Ovary (tissue), 9 donors: ENCODE data around the gene CMTM3. TPM values are rescaled to one million over a fixed set of nuclear protein-coding genes. Genes with fewer than 3 reads are reported as not detected.

Experiments
- DNase-seq, 5 donors: peaks; one replicate each; pipeline ENCODE4 v3.0.0-alpha.2; 2019 to 2020
- H3K27ac ChIP-seq, 2 donors: fragments of 200-600 bp; one replicate each; pipeline versions ENCODE4 v1.5.1 to v1.8.0; 2019 to 2022
- H3K27me3 ChIP-seq: fragments of 200-600 bp; one replicate; pipeline ENCODE4 v1.8.0; 2022
- H3K36me3 ChIP-seq: fragments of 200-600 bp; sonication (generic); one replicate; pipeline ENCODE4 v1.5.1; 2019
- H3K4me1 ChIP-seq: one replicate; pipeline ENCODE4 v1.8.1; 2013; ENCODE audit warnings: mild to moderate bottlenecking, moderate library complexity; ENCODE audit not compliant: insufficient read depth
- H3K4me3 ChIP-seq: fragments of 200-600 bp; sonication (generic); one replicate; pipeline ENCODE4 v1.5.1; 2017
- H3K9me3 ChIP-seq, 2 donors: fragments of 200-600 bp in 1 of 2; sonication (generic) in 1 of 2; one replicate each; pipeline versions ENCODE4 v1.5.1 to v1.8.1; 2013 to 2019; ENCODE audit warnings: mild to moderate bottlenecking in 1 of 2, moderate library complexity in 1 of 2
- CTCF ChIP-seq, 3 donors: fragments of 450-650 bp in 2 of 3; fragments of 200-600 bp in 1 of 3; IDR thresholded peaks; one replicate each; pipeline versions ENCODE4 v1.5.1 to v1.8.0; 2016 to 2022; ENCODE audit warnings: antibody characterized with exemption in 3 of 3, mild to moderate bottlenecking in 1 of 3
- EP300 ChIP-seq: sonication (generic); formaldehyde crosslinking; IDR thresholded peaks from one replicate; pipeline ENCODE4 v1.6.1; 2017; ENCODE audit warnings: antibody characterized with exemption
- POLR2A ChIP-seq: fragments of 450-650 bp; IDR thresholded peaks from one replicate; pipeline ENCODE4 v1.6.1; 2017; ENCODE audit warnings: antibody characterized with exemption, mild to moderate bottlenecking, moderate library complexity
- WGBS, 3 donors: extraction: QIAGEN DNeasy Blood & Tissue Kit in 1 of 3; methylation state at CpG; one replicate each; pipeline versions ENCODE4 v1.1.5 to v1.1.7; 2013 to 2017; 5-methylcytosine and 5-hydroxymethylcytosine counted together
- intact Hi-C, 4 donors: fragments of 100-400 bp; cut with DNase I; formaldehyde crosslinking; loops; one replicate each; pipeline versions ENCODE4 v1.11.0 to v1.15.1; 2022 to 2023
- polyA plus RNA-seq, 2 donors: library from polyadenylated mRNA; stranded (reverse); fragments of 200-250 nt in 1 of 2; fragments of 350-450 nt in 1 of 2; fragmentation: Illumina TruSeq in 1 of 2; extraction: RNeasy Lipid Tissue Mini Kit (QIAGEN cat#74804) in 1 of 2; gene quantifications; one replicate each; pipeline ENCODE4 v1.2.3, GENCODE V29; 2013 to 2014
- total RNA-seq, 7 donors: library from RNA; depleted of rRNA in 2 of 7; stranded (reverse); fragments of >200 nt in 2 of 7; fragmentation: NEBNext Ultra II Directional in 3 of 7; extraction: Animal tissue kit (Norgen Biotek cat#: 25700) in 3 of 7; gene quantifications; one replicate each; pipeline versions ENCODE4 v1.1.0 to v1.2.4, GENCODE V29; 2016 to 2023
- donor health status: DM: no; HTN: no; CAD: no; lungs with moderate emphysema.
- donor health status: DM: no; HTN: no; CAD: no.
- donor health status: Bipolar disorder and iron deficiency.
- donor health status: DM: yes; HTN: yes; CAD: no.
- donor health status: DM: no; HTN: no; CAD: no.
- donor health status: DM: yes; HTN: yes; CAD: no.

CMTM3 gene
- total and polyA plus RNA-seq, 9 donors: 22.9 to 60.5 (median 43.2) TPM

- intact Hi-C loops: loop anchor here in 3 of 4 donors (2.0 to 10.0 kb wide), 5 partner anchors 49 to 261 kb away; partner anchors contain the start of genes CKLF (in 1 of the 3) and TK2 (in 1 of the 3)
- peak overlapping the region; percentile 78 to 95 for H3K27ac ChIP-seq
- peaks cover 6% of the 10 kb centered on the region for H3K4me1 ChIP-seq
- no peaks in the 10 kb centered on the region for H3K36me3 ChIP-seq
- peak; percentile 64 to 85 (median 73) for DNase-seq
- H3K4me3 ChIP-seq: peak overlapping the region; percentile 90
- TF ChIP-seq EP300: no peak
- TF ChIP-seq CTCF (IDR thresholded peaks at IDR 0.05): no peak
- no peak for TF ChIP-seq POLR2A
- 5 to 6% (median 6%) methylated on average over 32 of the region's 32 CpGs for WGBS, 3 donors
- H3K9me3 ChIP-seq: no peaks in the 10 kb centered on the region
- no peaks in the 10 kb centered on the region for H3K27me3 ChIP-seq
Measured at GRCh38 chr16:66603537-66604375, 748 bp upstream of the CMTM3 start.

GRCh38 chr16:66605177-66605978 lies 874 bp downstream of the CMTM3 start:
- no peaks in the 10 kb centered on the region for H3K27me3 ChIP-seq
- H3K36me3 ChIP-seq: no peaks in the 10 kb centered on the region
- DNase-seq: peak; percentile 66 to 79 (median 73)
- intact Hi-C loops: loop anchor here in 3 of 4 donors (2.0 to 10.0 kb wide), 7 partner anchors 51 to 259 kb away; partner anchors contain the start of genes CKLF (in 1 of the 3) and TK2 (in 1 of the 3)
- WGBS, 3 donors: 5 to 7% (median 5%) methylated on average over 12 to 61 of the region's 61 CpGs
- H3K4me1 ChIP-seq: peaks cover 6% of the 10 kb centered on the region
- no peaks in the 10 kb centered on the region for H3K9me3 ChIP-seq
- no peak for TF ChIP-seq CTCF (IDR thresholded peaks at IDR 0.05)
- no peak for TF ChIP-seq EP300
- TF ChIP-seq POLR2A: no peak
- H3K27ac ChIP-seq: peak overlapping the region; percentile 78 to 95
- peak overlapping the region; percentile 90 for H3K4me3 ChIP-seq

- WGBS, 3 donors: 68 to 75% (median 72%) methylated on average over 10 of the region's 10 CpGs
- no peak for TF ChIP-seq POLR2A
- TF ChIP-seq EP300: no peak
- no peak for TF ChIP-seq CTCF (IDR thresholded peaks at IDR 0.05)
- no peaks in the 10 kb centered on the region for H3K27me3 ChIP-seq
- H3K36me3 ChIP-seq: no peaks in the 10 kb centered on the region
- peaks cover 6% of the 10 kb centered on the region for H3K4me1 ChIP-seq
- intact Hi-C loops: loop anchor here in 3 of 4 donors (2.0 to 10.0 kb wide), 7 partner anchors 51 to 259 kb away; partner anchors contain the start of genes CKLF (in 1 of the 3) and TK2 (in 1 of the 3)
- no peak for DNase-seq
- H3K9me3 ChIP-seq: no peaks in the 10 kb centered on the region
- H3K4me3 ChIP-seq: peak overlapping the region; percentile 90
- peak overlapping the region in 1 of 2 donors; percentile 78 for H3K27ac ChIP-seq
Measured at GRCh38 chr16:66605979-66606751, 1.7 kb downstream of the CMTM3 start.
